Muscle layer of duodenum (tissue), 2 donors: ENCODE data around the gene NIPSNAP3A.

ENCODE experiments used
- H3K27ac ChIP-seq: one replicate; pipeline ENCODE4 v1.7.0; 2013; ENCODE audit warnings: mild to moderate bottlenecking, low read length
- H3K27me3 ChIP-seq: one replicate; pipeline ENCODE4 v1.7.0; 2013; ENCODE audit warnings: low read depth, mild to moderate bottlenecking, control low read depth, low read length
- H3K36me3 ChIP-seq, 2 donors: one replicate each; pipeline ENCODE4 v1.7.0; 2013; ENCODE audit warnings: low read length in 2 of 2, control low read depth in 1 of 2, mild to moderate bottlenecking in 1 of 2; ENCODE audit not compliant: insufficient read depth in 2 of 2, control insufficient read depth in 1 of 2
- H3K4me1 ChIP-seq, 2 donors: one replicate each; pipeline ENCODE4 v1.7.0; 2013; ENCODE audit warnings: low read length in 2 of 2, mild to moderate bottlenecking in 2 of 2, control low read depth in 1 of 2, moderate library complexity in 1 of 2; ENCODE audit not compliant: insufficient read depth in 2 of 2, control insufficient read depth in 1 of 2
- H3K4me3 ChIP-seq, 2 donors: one replicate each; pipeline ENCODE4 v1.7.0; 2013; ENCODE audit warnings: low read length in 2 of 2, low read depth in 1 of 2, mild to moderate bottlenecking in 1 of 2
- H3K9me3 ChIP-seq, 2 donors: one replicate each; pipeline ENCODE4 v1.7.0; 2013; ENCODE audit warnings: low read length in 2 of 2, control low read depth in 1 of 2, mild to moderate bottlenecking in 1 of 2; ENCODE audit not compliant: control insufficient read depth in 1 of 2
- donor health status: healthy.

NIPSNAP3A gene

GRCh38 chr9:104774831-104775573, 27.5 kb downstream of the NIPSNAP3A start:
- peak overlapping the region; percentile 24 for H3K27ac ChIP-seq

GRCh38 chr9:104775574-104775936, 28.1 kb downstream of the NIPSNAP3A start:
- no peaks in the 10 kb centered on the region for H3K36me3 ChIP-seq
- H3K4me3 ChIP-seq = no peak overlapping the region
- H3K27me3 ChIP-seq = no peaks in the 10 kb centered on the region
- H3K4me1 ChIP-seq = peaks cover 5% of the 10 kb centered on the region in 2 donors
- peak overlapping the region; percentile 24 for H3K27ac ChIP-seq
- no peaks in the 10 kb centered on the region for H3K9me3 ChIP-seq

More at GRCh38 chr9:104774831-104775573, 27.5 kb downstream of the NIPSNAP3A start:
- Histone ChIP-seq H3K36me3 (no peaks in the 10 kb centered on the region), H3K9me3 (no peaks in the 10 kb centered on the region), H3K4me1 (peaks cover 5% of the 10 kb centered on the region in 2 donors), H3K4me3 (no peak overlapping the region), H3K27me3 (no peaks in the 10 kb centered on the region)

- Histone ChIP-seq H3K4me1 (peaks cover 5% of the 10 kb centered on the region in 2 donors), H3K27ac (peak overlapping the region; percentile 24)
Observed at GRCh38 chr9:104775976-104776375, 28.5 kb downstream of the NIPSNAP3A start.

GRCh38 chr9:104776797-104777196, 29.3 kb downstream of the NIPSNAP3A start:
- Histone ChIP-seq H3K36me3 (peaks cover 0 to 5% of the 10 kb centered on the region in 2 donors), H3K27me3 (no peaks in the 10 kb centered on the region), H3K9me3 (no peaks in the 10 kb centered on the region), H3K4me3 (no peak overlapping the region), H3K4me1 (peaks cover 5% of the 10 kb centered on the region in 2 donors), H3K27ac (no peak overlapping the region)

More at GRCh38 chr9:104775976-104776375, 28.5 kb downstream of the NIPSNAP3A start:
- Histone ChIP-seq H3K4me3 (no peak overlapping the region), H3K27me3 (no peaks in the 10 kb centered on the region), H3K36me3 (no peaks in the 10 kb centered on the region), H3K9me3 (no peaks in the 10 kb centered on the region)

- H3K9me3 ChIP-seq = no peaks in the 10 kb centered on the region
- peaks cover 16 to 18% of the 10 kb centered on the region in 2 donors for H3K36me3 ChIP-seq
- no peak overlapping the region for H3K27ac ChIP-seq
- peaks cover 4 to 5% of the 10 kb centered on the region in 2 donors for H3K4me1 ChIP-seq
- H3K27me3 ChIP-seq = no peaks in the 10 kb centered on the region
- H3K4me3 ChIP-seq = no peak overlapping the region
Observed at GRCh38 chr9:104778802-104779201, 31.3 kb downstream of the NIPSNAP3A start.

GRCh38 chr9:104779334-104779733, 31.9 kb downstream of the NIPSNAP3A start:
- Histone ChIP-seq H3K4me3 (no peak overlapping the region), H3K36me3 (peaks cover 21 to 24% of the 10 kb centered on the region in 2 donors), H3K27ac (no peak overlapping the region), H3K27me3 (no peaks in the 10 kb centered on the region), H3K4me1 (peaks cover 0 to 5% of the 10 kb centered on the region in 2 donors), H3K9me3 (no peaks in the 10 kb centered on the region)

- H3K9me3 ChIP-seq = no peaks in the 10 kb centered on the region
- H3K27ac ChIP-seq = no peak overlapping the region
- peaks cover 24 to 28% of the 10 kb centered on the region in 2 donors for H3K36me3 ChIP-seq
- H3K4me3 ChIP-seq = no peak overlapping the region
- no peaks in the 10 kb centered on the region for H3K27me3 ChIP-seq
- peaks cover 0 to 5% of the 10 kb centered on the region in 2 donors for H3K4me1 ChIP-seq
Observed at GRCh38 chr9:104779946-104780535, 32.6 kb downstream of the NIPSNAP3A start.

- Histone ChIP-seq H3K9me3 (no peaks in the 10 kb centered on the region), H3K4me1 (peaks cover 0 to 5% of the 10 kb centered on the region in 2 donors), H3K27ac (no peak overlapping the region), H3K36me3 (peaks cover 27 to 37% of the 10 kb centered on the region in 2 donors), H3K4me3 (no peak overlapping the region), H3K27me3 (no peaks in the 10 kb centered on the region)
Observed at GRCh38 chr9:104780796-104781395, 33.4 kb downstream of the NIPSNAP3A start.

- no peaks in the 10 kb centered on the region for H3K27me3 ChIP-seq
- H3K36me3 ChIP-seq = peaks cover 54 to 61% of the 10 kb centered on the region in 2 donors
- H3K9me3 ChIP-seq = no peaks in the 10 kb centered on the region
- H3K4me3 ChIP-seq = no peak overlapping the region
- no peaks in the 10 kb centered on the region for H3K4me1 ChIP-seq
- H3K27ac ChIP-seq = no peak overlapping the region
Observed at GRCh38 chr9:104783588-104783987, 36.1 kb downstream of the NIPSNAP3A start.

- no peaks in the 10 kb centered on the region for H3K9me3 ChIP-seq
- no peak overlapping the region for H3K27ac ChIP-seq
- no peaks in the 10 kb centered on the region for H3K4me1 ChIP-seq
- no peaks in the 10 kb centered on the region for H3K27me3 ChIP-seq
- H3K36me3 ChIP-seq = peaks cover 59 to 67% of the 10 kb centered on the region in 2 donors
- no peak overlapping the region for H3K4me3 ChIP-seq
Observed at GRCh38 chr9:104784098-104784497, 36.6 kb downstream of the NIPSNAP3A start.

- no peaks in the 10 kb centered on the region for H3K27me3 ChIP-seq
- no peak overlapping the region for H3K4me3 ChIP-seq
- H3K4me1 ChIP-seq = no peaks in the 10 kb centered on the region
- peaks cover 72 to 88% of the 10 kb centered on the region in 2 donors for H3K36me3 ChIP-seq
- H3K9me3 ChIP-seq = no peaks in the 10 kb centered on the region
- no peak overlapping the region for H3K27ac ChIP-seq
Observed at GRCh38 chr9:104786293-104786692, 38.8 kb downstream of the NIPSNAP3A start.
